Osteoblast (primary cell): Measurements from ENCODE around the gene STRN3. TPM values are rescaled to one million over a fixed set of nuclear protein-coding genes. Genes with fewer than 3 reads are reported as not detected.

ENCODE experiments used
- DNase-seq: peaks from one replicate; pipeline ENCODE4 v3.0.0; 2011; ENCODE audit warnings: low spot score, mixed read lengths; ENCODE audit not compliant: insufficient read length; ENCODE audit errors: missing footprints
- H2AFZ ChIP-seq: 2 replicates; pipeline ENCODE4 v1.6.0; 2011; ENCODE audit warnings: mild to moderate bottlenecking, low read length
- H3K27ac ChIP-seq: 2 replicates; pipeline ENCODE4 v1.5.1; 2011; ENCODE audit warnings: mild to moderate bottlenecking, low read depth, low read length, moderate library complexity
- H3K27me3 ChIP-seq: 2 replicates; pipeline ENCODE4 v1.6.0; 2012; ENCODE audit warnings: mild to moderate bottlenecking, control low read depth, inconsistent platforms, low read length, moderate library complexity; ENCODE audit not compliant: insufficient read depth
- H3K36me3 ChIP-seq: 2 replicates; pipeline ENCODE4 v1.5.1; 2011; ENCODE audit warnings: mild to moderate bottlenecking, low read length, control low read depth, moderate library complexity; ENCODE audit not compliant: insufficient read depth
- H3K4me1 ChIP-seq: 2 replicates; pipeline ENCODE4 v1.5.1; 2011; ENCODE audit warnings: mild to moderate bottlenecking, low read length, control low read depth, moderate library complexity; ENCODE audit not compliant: insufficient read depth
- H3K4me2 ChIP-seq: 2 replicates; pipeline ENCODE4 v1.6.0; 2011; ENCODE audit warnings: mild to moderate bottlenecking, low read length; ENCODE audit not compliant: insufficient read depth
- H3K4me3 ChIP-seq: fragments of 200-600 bp; sonication (generic); 3 replicates; pipeline ENCODE4 v1.5.1; 2012; ENCODE audit warnings: mild to moderate bottlenecking, low read length, inconsistent platforms; ENCODE audit not compliant: insufficient read depth
- H3K79me2 ChIP-seq: 2 replicates; pipeline ENCODE4 v1.6.0; 2012; ENCODE audit warnings: mild to moderate bottlenecking, low read length, control low read depth, inconsistent platforms; ENCODE audit not compliant: insufficient read depth
- H3K9me3 ChIP-seq: 2 replicates; pipeline ENCODE4 v1.5.1; 2011; ENCODE audit warnings: low read depth, low read length, control low read depth
- H4K20me1 ChIP-seq: 2 replicates; pipeline ENCODE4 v1.6.0; 2012; ENCODE audit warnings: mild to moderate bottlenecking, low read length, control low read depth; ENCODE audit not compliant: insufficient read depth
- CTCF ChIP-seq: IDR thresholded peaks from 2 replicates; pipeline ENCODE4 v1.5.1; 2011; ENCODE audit warnings: mild to moderate bottlenecking, low read depth, low read length, moderate library complexity; ENCODE audit errors: extremely low read depth
- total RNA-seq: library from RNA; depleted of rRNA; stranded (reverse); fragments of >200 nt; gene quantifications from 2 replicates; pipeline ENCODE4 v1.2.3, GENCODE V29; 2012

The STRN3 gene
- total RNA-seq, 1 donor = 55.7 TPM

GRCh38 chr14:30994681-30995620, 31.2 kb downstream of the STRN3 start:
- H3K27me3 ChIP-seq = no peaks in the 10 kb centered on the region
- peaks cover 6% of the 10 kb centered on the region for H3K36me3 ChIP-seq
- peak overlapping the region; percentile 80 for H3K27ac ChIP-seq
- H3K9me3 ChIP-seq = peaks cover 2% of the 10 kb centered on the region
- peaks cover 99% of the 10 kb centered on the region for H3K79me2 ChIP-seq
- H3K4me3 ChIP-seq = no peak overlapping the region
- H3K4me1 ChIP-seq = peaks cover 16% of the 10 kb centered on the region
- H3K4me2 ChIP-seq = peak overlapping the region; percentile 8
- peak; percentile 26 for DNase-seq
- no peak for TF ChIP-seq CTCF
- H2AFZ ChIP-seq = no peak overlapping the region
- peaks cover 74% of the 10 kb centered on the region for H4K20me1 ChIP-seq

- Histone ChIP-seq H3K4me2 (no peak overlapping the region), H2AFZ (no peak overlapping the region), H3K9me3 (no peaks in the 10 kb centered on the region), H3K27me3 (no peaks in the 10 kb centered on the region), H3K4me3 (no peak overlapping the region), H3K4me1 (peaks cover 25% of the 10 kb centered on the region), H3K27ac (no peak overlapping the region), H3K79me2 (peaks cover 97% of the 10 kb centered on the region), H4K20me1 (peaks cover 72% of the 10 kb centered on the region), H3K36me3 (no peaks in the 10 kb centered on the region)
- no peak for DNase-seq
- no peak for TF ChIP-seq CTCF
These were observed 33.1 kb downstream of the STRN3 start for GRCh38 chr14:30993071-30993470.

GRCh38 chr14:30991408-30991807, 34.8 kb downstream of the STRN3 start:
- no peak overlapping the region for H3K27ac ChIP-seq
- H3K4me1 ChIP-seq = peaks cover 27% of the 10 kb centered on the region
- H3K79me2 ChIP-seq = peaks cover 95% of the 10 kb centered on the region
- DNase-seq = no peak
- no peak overlapping the region for H3K4me2 ChIP-seq
- no peak for TF ChIP-seq CTCF
- H3K36me3 ChIP-seq = no peaks in the 10 kb centered on the region
- H4K20me1 ChIP-seq = peaks cover 68% of the 10 kb centered on the region
- H3K9me3 ChIP-seq = no peaks in the 10 kb centered on the region
- no peaks in the 10 kb centered on the region for H3K27me3 ChIP-seq
- no peak overlapping the region for H2AFZ ChIP-seq
- H3K4me3 ChIP-seq = no peak overlapping the region

- Histone ChIP-seq H3K4me2 (no peak overlapping the region), H4K20me1 (peaks cover 68% of the 10 kb centered on the region), H3K79me2 (peaks cover 95% of the 10 kb centered on the region), H3K4me3 (no peak overlapping the region), H3K27me3 (no peaks in the 10 kb centered on the region), H2AFZ (no peak overlapping the region), H3K4me1 (peaks cover 23% of the 10 kb centered on the region), H3K27ac (no peak overlapping the region), H3K36me3 (no peaks in the 10 kb centered on the region), H3K9me3 (no peaks in the 10 kb centered on the region)
- TF ChIP-seq CTCF = no peak
- no peak for DNase-seq
These were observed 35.4 kb downstream of the STRN3 start for GRCh38 chr14:30990770-30991169.
